HEK293 (cell line): Measurements from ENCODE around the gene ITGA5.

Source experiments
- CTCF ChIA-PET: fragments of 350-600 bp; formaldehyde crosslinking; extraction: SDS; loops from one replicate; lab custom pipeline; 2021; ENCODE audit warnings: antibody characterized with exemption; lab: Yijun Ruan, JAX
- POLR2A ChIA-PET: fragments of 300-600 bp; formaldehyde crosslinking; extraction: SDS; loops from one replicate; lab custom pipeline; 2020; ENCODE audit warnings: antibody characterized with exemption, inconsistent platforms; lab: Yijun Ruan, JAX
- H3K27ac ChIP-seq: fragments of 200-500 bp; sonication (Bioruptor generic); 2 replicates; pipeline ENCODE4 v1.5.1; 2014; ENCODE audit warnings: low read depth, low read length, control low read depth, inconsistent platforms; ENCODE audit errors: extremely low read depth
- H3K36me3 ChIP-seq, 2 experiments: fragments of 200-500 bp in 1 of 2; sonication (Bioruptor generic) in 1 of 2; 1 replicate in 1 of 2; 2 replicates in 1 of 2; pipeline ENCODE4 v1.5.1; 2014 to 2017; ENCODE audit warnings: inconsistent platforms in 2 of 2, low read length in 2 of 2; ENCODE audit not compliant: control insufficient read depth in 2 of 2, insufficient read depth in 1 of 2
- H3K4me1 ChIP-seq: fragments of 200-500 bp; sonication (Bioruptor generic); 2 replicates; pipeline ENCODE4 v1.5.1; 2014; ENCODE audit warnings: mild to moderate bottlenecking, low read length, inconsistent platforms; ENCODE audit not compliant: control insufficient read depth, insufficient read depth
- H3K4me3 ChIP-seq: 2 replicates; pipeline ENCODE4 v1.5.1; 2011; ENCODE audit warnings: low read depth, mild to moderate bottlenecking, control low read depth, low read length, moderate library complexity
- H3K9me3 ChIP-seq: fragments of 200-500 bp; sonication (Bioruptor generic); 2 replicates; pipeline ENCODE4 v1.5.1; 2014; ENCODE audit warnings: low read depth, low read length, inconsistent platforms; ENCODE audit not compliant: control insufficient read depth, insufficient read depth
- GLIS2 ChIP-seq: fragments of 450-650 bp; formaldehyde crosslinking; IDR thresholded peaks from 2 replicates; pipeline ENCODE4 v1.5.1; 2016; ENCODE audit warnings: missing biosample characterization, missing genetic modification characterization
- HOXC10 ChIP-seq: sonication (generic); formaldehyde crosslinking; IDR thresholded peaks from 2 replicates; pipeline ENCODE4 v1.8.1; 2023; ENCODE audit warnings: mild to moderate bottlenecking, missing genetic modification reagents
- IKZF3 ChIP-seq: fragments of 450-650 bp; IDR thresholded peaks from 2 replicates; pipeline ENCODE4 v1.5.0; 2018; ENCODE audit warnings: missing biosample characterization, mild to moderate bottlenecking, missing genetic modification characterization, moderate library complexity
- SALL2 ChIP-seq: fragments of 450-650 bp; formaldehyde crosslinking; IDR thresholded peaks from 2 replicates; pipeline ENCODE4 v1.5.0; 2017; ENCODE audit warnings: missing biosample characterization, mild to moderate bottlenecking, missing genetic modification characterization, borderline replicate concordance
- SCRT1 ChIP-seq: fragments of 450-650 bp; formaldehyde crosslinking; IDR thresholded peaks from 2 replicates; pipeline ENCODE4 v1.5.1; 2016; ENCODE audit warnings: missing biosample characterization, missing genetic modification characterization, borderline replicate concordance
- SP7 ChIP-seq: fragments of 450-650 bp; formaldehyde crosslinking; IDR thresholded peaks from 2 replicates; pipeline ENCODE4 v1.5.1; 2016; ENCODE audit warnings: missing biosample characterization, missing genetic modification characterization
- ZBTB17 ChIP-seq: fragments of 450-650 bp; formaldehyde crosslinking; IDR thresholded peaks from 2 replicates; pipeline ENCODE4 v1.5.1; 2016; ENCODE audit warnings: missing biosample characterization, missing genetic modification characterization
- ZBTB20 ChIP-seq: fragments of 450-650 bp; formaldehyde crosslinking; IDR thresholded peaks from 2 replicates; pipeline ENCODE4 v1.5.1; 2016; ENCODE audit warnings: missing biosample characterization, missing genetic modification characterization
- ZBTB21 ChIP-seq: fragments of 450-650 bp; formaldehyde crosslinking; IDR thresholded peaks from 2 replicates; pipeline ENCODE4 v1.5.1; 2017; ENCODE audit warnings: missing biosample characterization, missing genetic modification characterization
- ZBTB8A ChIP-seq: fragments of 450-650 bp; formaldehyde crosslinking; IDR thresholded peaks from 2 replicates; pipeline ENCODE4 v1.5.1; 2016; ENCODE audit warnings: missing biosample characterization, missing genetic modification characterization
- ZFHX2 ChIP-seq: fragments of 450-650 bp; formaldehyde crosslinking; conservative IDR thresholded peaks from 2 replicates; pipeline ENCODE4 v1.5.1; 2016; ENCODE audit warnings: missing biosample characterization, missing genetic modification characterization
- ZFP3 ChIP-seq: fragments of 450-650 bp; formaldehyde crosslinking; IDR thresholded peaks from 2 replicates; pipeline ENCODE4 v1.5.1; 2016; ENCODE audit warnings: low read depth, missing biosample characterization, missing genetic modification characterization
- ZIC2 ChIP-seq: fragments of 450-650 bp; formaldehyde crosslinking; IDR thresholded peaks from 2 replicates; pipeline ENCODE4 v1.5.1; 2016; ENCODE audit warnings: missing biosample characterization, missing genetic modification characterization
- ZNF138 ChIP-seq: fragments of 450-650 bp; formaldehyde crosslinking; IDR thresholded peaks from 2 replicates; pipeline ENCODE4 v1.5.1; 2016; ENCODE audit warnings: missing biosample characterization, missing genetic modification characterization, borderline replicate concordance
- ZNF140 ChIP-seq: fragments of 450-650 bp; formaldehyde crosslinking; IDR thresholded peaks from 2 replicates; pipeline ENCODE4 v1.5.1; 2016; ENCODE audit warnings: missing biosample characterization, missing genetic modification characterization
- ZNF292 ChIP-seq: fragments of 450-650 bp; formaldehyde crosslinking; IDR thresholded peaks from 2 replicates; pipeline ENCODE4 v1.5.1; 2016; ENCODE audit warnings: low read depth, missing biosample characterization, missing genetic modification characterization, borderline replicate concordance
- ZNF335 ChIP-seq: fragments of 450-650 bp; formaldehyde crosslinking; conservative IDR thresholded peaks from 2 replicates; pipeline ENCODE4 v1.5.1; 2016; ENCODE audit warnings: missing biosample characterization, missing genetic modification characterization
- ZNF341 ChIP-seq: fragments of 450-650 bp; formaldehyde crosslinking; IDR thresholded peaks from 2 replicates; pipeline ENCODE4; 2016; ENCODE audit warnings: low read depth, missing biosample characterization, missing genetic modification characterization
- ZNF366 ChIP-seq: fragments of 450-650 bp; formaldehyde crosslinking; conservative IDR thresholded peaks from 2 replicates; pipeline ENCODE4 v1.5.1; 2016; ENCODE audit warnings: missing biosample characterization, missing genetic modification characterization
- ZNF394 ChIP-seq: fragments of 450-650 bp; formaldehyde crosslinking; IDR thresholded peaks from 2 replicates; pipeline ENCODE4 v1.5.1; 2016; ENCODE audit warnings: missing biosample characterization, missing genetic modification characterization, mild to moderate bottlenecking, moderate library complexity, borderline replicate concordance
- ZNF416 ChIP-seq: fragments of 450-650 bp; formaldehyde crosslinking; IDR thresholded peaks from 2 replicates; pipeline ENCODE4 v1.5.1; 2016; ENCODE audit warnings: missing biosample characterization, missing genetic modification characterization
- ZNF501 ChIP-seq: fragments of 450-650 bp; formaldehyde crosslinking; IDR thresholded peaks from 2 replicates; pipeline ENCODE4 v1.5.1; 2016; ENCODE audit warnings: missing biosample characterization, missing genetic modification characterization
- ZNF560 ChIP-seq: fragments of 450-650 bp; formaldehyde crosslinking; IDR thresholded peaks from 2 replicates; pipeline ENCODE4 v1.5.1; 2017; ENCODE audit warnings: missing biosample characterization, missing genetic modification characterization, borderline replicate concordance
- ZNF621 ChIP-seq: fragments of 450-650 bp; formaldehyde crosslinking; IDR thresholded peaks from 2 replicates; pipeline ENCODE4 v1.5.1; 2017; ENCODE audit warnings: missing biosample characterization, missing genetic modification characterization
- ZNF623 ChIP-seq: fragments of 450-650 bp; formaldehyde crosslinking; IDR thresholded peaks from 2 replicates; pipeline ENCODE4 v1.5.1; 2016; ENCODE audit warnings: missing biosample characterization, missing genetic modification characterization
- ZNF624 ChIP-seq: fragments of 450-650 bp; formaldehyde crosslinking; IDR thresholded peaks from 2 replicates; pipeline ENCODE4 v1.5.1; 2017; ENCODE audit warnings: missing biosample characterization, missing genetic modification characterization
- ZNF629 ChIP-seq: fragments of 450-650 bp; formaldehyde crosslinking; IDR thresholded peaks from 2 replicates; pipeline ENCODE4 v1.5.1; 2017; ENCODE audit warnings: missing biosample characterization, missing genetic modification characterization
- ZNF707 ChIP-seq: fragments of 450-650 bp; formaldehyde crosslinking; IDR thresholded peaks from 2 replicates; pipeline ENCODE4 v1.5.1; 2016; ENCODE audit warnings: missing biosample characterization, missing genetic modification characterization
- ZNF792 ChIP-seq: fragments of 450-650 bp; formaldehyde crosslinking; IDR thresholded peaks from 2 replicates; pipeline ENCODE4 v1.5.1; 2016; ENCODE audit warnings: missing biosample characterization, missing genetic modification characterization
- ZSCAN23 ChIP-seq: fragments of 450-650 bp; formaldehyde crosslinking; IDR thresholded peaks from 2 replicates; pipeline ENCODE4 v1.5.1; 2016; ENCODE audit warnings: missing biosample characterization, missing genetic modification characterization
- TF ChIP-seq, protein P1 (sequence below): fragments of 450-650 bp; formaldehyde crosslinking; optimal IDR thresholded peaks from 2 replicates; pipeline ENCODE3; 2016; ENCODE audit warnings: missing biosample characterization, mild to moderate bottlenecking, missing genetic modification characterization
- TF ChIP-seq, protein P2 (sequence below): fragments of 450-650 bp; formaldehyde crosslinking; IDR thresholded peaks from 2 replicates; pipeline ENCODE4 v1.5.1; 2016; ENCODE audit warnings: missing biosample characterization, missing genetic modification characterization
- TF ChIP-seq, protein P3 (sequence below): fragments of 450-650 bp; formaldehyde crosslinking; IDR thresholded peaks from 2 replicates; pipeline ENCODE4 v1.5.1; 2016; ENCODE audit warnings: missing biosample characterization, missing genetic modification characterization
- TF ChIP-seq, protein P4 (sequence below): fragments of 450-650 bp; formaldehyde crosslinking; IDR thresholded peaks from 2 replicates; pipeline ENCODE4 v1.5.1; 2017; ENCODE audit warnings: missing biosample characterization, missing genetic modification characterization

Gene ITGA5

DNA sequence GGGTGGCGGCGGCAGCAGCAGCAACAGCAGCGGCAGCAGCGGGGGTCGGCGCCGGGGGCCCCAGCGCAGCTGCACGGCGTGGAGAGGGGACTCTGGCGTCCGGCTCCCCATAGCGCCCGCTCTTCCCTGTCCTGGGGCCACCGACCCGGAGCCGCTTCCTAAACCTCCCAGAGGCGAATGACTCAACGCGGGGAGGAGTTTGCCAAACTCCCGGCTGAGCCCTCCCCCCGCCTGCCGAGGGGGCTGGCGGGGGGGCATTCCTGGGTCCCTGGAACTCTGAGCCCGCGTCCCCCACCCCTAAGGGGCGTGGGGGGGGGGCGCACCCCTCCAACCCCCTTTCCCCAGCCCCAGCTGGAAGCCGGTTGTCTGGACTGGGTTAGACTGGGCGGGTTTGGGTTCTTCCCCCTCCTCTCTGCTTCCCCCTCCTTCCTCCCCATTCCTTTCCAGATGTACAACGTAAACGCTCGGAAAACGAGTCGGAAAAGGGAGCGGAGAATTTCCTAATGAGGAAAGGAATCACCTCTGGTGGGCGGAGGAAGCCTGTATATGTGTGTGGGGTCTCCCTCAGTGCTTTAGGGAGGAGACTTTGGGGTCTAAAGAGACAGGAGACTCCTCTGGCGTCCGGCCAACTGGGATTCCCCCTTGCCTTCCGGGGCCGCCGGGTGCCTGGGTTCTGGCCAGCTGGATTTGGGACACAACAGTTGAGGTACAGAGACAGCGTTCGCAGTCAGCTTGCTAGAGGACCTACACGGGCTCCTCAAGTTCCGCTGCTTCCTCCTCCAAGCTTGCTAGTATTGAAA, at the start of gene ITGA5:
TSS of gene ITGA5 (minus strand) at position 179 of the 800 bp plus-strand sequence. CDS start at position 111, 68 bp downstream.
- peak within 1 kb of the TSS; percentile 78; the same call in 1 of the 2 replicates for H3K27ac ChIP-seq
- H3K4me1 ChIP-seq, result peaks cover 11% of the 10 kb centered on the region
- H3K36me3 ChIP-seq, result no peaks in the 10 kb centered on the region
- H3K4me3 ChIP-seq, result peak within 1 kb of the TSS; percentile 74
- POLR2A ChIA-PET, result interaction anchor here (0.6 to 1.4 kb wide), 6 partner anchors 10 to 214 kb away, joined by 3 to 5 read pairs (median 4); no protein-coding TSS in a partner anchor
- CTCF ChIA-PET, result interaction anchor here (0.6 to 14.5 kb wide), 9 partner anchors 8 to 248 kb away, joined by 3 to 227 read pairs (median 4); no protein-coding TSS in a partner anchor
- no peaks in the 10 kb centered on the region for H3K9me3 ChIP-seq
- TF ChIP-seq ZBTB17 (tag by site-specific recombination) (no peak; the same call in 1 of the 2 replicates), ZNF707 (tag by site-specific recombination) (no peak), ZSCAN23 (tag by site-specific recombination) (no peak), ZNF366 (tag by site-specific recombination) (peak; percentile 77), ZBTB20 (tag by site-specific recombination) (peak; percentile 47), ZNF335 (tag by site-specific recombination) (peak; percentile 48; the same call in 1 of the 2 replicates), ZNF629 (tag by site-specific recombination) (peak; percentile 61), ZNF501 (tag by site-specific recombination) (no peak; the same call in 1 of the 2 replicates), ZNF416 (tag by site-specific recombination) (no peak), ZNF341 (tag by site-specific recombination) (peak; percentile 92), ZNF624 (tag by site-specific recombination) (no peak), SP7 (tag by site-specific recombination) (peak; percentile 34; the same call in 1 of the 2 replicates), SCRT1 (no peak), ZBTB8A (tag by site-specific recombination) (peak; percentile 19), ZIC2 (tag by site-specific recombination) (peak; percentile 95), ZBTB21 (tag by site-specific recombination) (no peak), ZNF394 (tag by site-specific recombination) (no peak), HOXC10 (no peak), ZFHX2 (tag by site-specific recombination) (peak; percentile 53), SALL2 (tag by site-specific recombination) (no peak), IKZF3 (tag by site-specific recombination) (peak; percentile 94), ZNF623 (tag by site-specific recombination) (peak; percentile 53; the same call in 1 of the 2 replicates), GLIS2 (tag by site-specific recombination) (peak; percentile 95), ZNF560 (no peak), ZNF138 (no peak), ZNF621 (tag by site-specific recombination) (no peak), ZNF292 (no peak), ZFP3 (no peak), ZNF792 (tag by site-specific recombination) (no peak), ZNF140 (tag by site-specific recombination) (no peak)
- TF ChIP-seq, protein P1, sequence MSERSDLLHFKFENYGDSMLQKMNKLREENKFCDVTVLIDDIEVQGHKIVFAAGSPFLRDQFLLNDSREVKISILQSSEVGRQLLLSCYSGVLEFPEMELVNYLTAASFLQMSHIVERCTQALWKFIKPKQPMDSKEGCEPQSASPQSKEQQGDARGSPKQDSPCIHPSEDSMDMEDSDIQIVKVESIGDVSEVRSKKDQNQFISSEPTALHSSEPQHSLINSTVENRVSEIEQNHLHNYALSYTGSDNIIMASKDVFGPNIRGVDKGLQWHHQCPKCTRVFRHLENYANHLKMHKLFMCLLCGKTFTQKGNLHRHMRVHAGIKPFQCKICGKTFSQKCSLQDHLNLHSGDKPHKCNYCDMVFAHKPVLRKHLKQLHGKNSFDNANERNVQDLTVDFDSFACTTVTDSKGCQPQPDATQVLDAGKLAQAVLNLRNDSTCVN, result peak; percentile 2
- TF ChIP-seq, protein P2, sequence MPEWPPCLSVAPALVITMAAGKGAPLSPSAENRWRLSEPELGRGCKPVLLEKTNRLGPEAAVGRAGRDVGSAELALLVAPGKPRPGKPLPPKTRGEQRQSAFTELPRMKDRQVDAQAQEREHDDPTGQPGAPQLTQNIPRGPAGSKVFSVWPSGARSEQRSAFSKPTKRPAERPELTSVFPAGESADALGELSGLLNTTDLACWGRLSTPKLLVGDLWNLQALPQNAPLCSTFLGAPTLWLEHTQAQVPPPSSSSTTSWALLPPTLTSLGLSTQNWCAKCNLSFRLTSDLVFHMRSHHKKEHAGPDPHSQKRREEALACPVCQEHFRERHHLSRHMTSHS (tag by site-specific recombination), result no peak
- TF ChIP-seq, protein P3, sequence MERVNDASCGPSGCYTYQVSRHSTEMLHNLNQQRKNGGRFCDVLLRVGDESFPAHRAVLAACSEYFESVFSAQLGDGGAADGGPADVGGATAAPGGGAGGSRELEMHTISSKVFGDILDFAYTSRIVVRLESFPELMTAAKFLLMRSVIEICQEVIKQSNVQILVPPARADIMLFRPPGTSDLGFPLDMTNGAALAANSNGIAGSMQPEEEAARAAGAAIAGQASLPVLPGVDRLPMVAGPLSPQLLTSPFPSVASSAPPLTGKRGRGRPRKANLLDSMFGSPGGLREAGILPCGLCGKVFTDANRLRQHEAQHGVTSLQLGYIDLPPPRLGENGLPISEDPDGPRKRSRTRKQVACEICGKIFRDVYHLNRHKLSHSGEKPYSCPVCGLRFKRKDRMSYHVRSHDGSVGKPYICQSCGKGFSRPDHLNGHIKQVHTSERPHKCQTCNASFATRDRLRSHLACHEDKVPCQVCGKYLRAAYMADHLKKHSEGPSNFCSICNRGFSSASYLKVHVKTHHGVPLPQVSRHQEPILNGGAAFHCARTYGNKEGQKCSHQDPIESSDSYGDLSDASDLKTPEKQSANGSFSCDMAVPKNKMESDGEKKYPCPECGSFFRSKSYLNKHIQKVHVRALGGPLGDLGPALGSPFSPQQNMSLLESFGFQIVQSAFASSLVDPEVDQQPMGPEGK (tag by site-specific recombination), result peak; percentile 94
- TF ChIP-seq, protein P4, sequence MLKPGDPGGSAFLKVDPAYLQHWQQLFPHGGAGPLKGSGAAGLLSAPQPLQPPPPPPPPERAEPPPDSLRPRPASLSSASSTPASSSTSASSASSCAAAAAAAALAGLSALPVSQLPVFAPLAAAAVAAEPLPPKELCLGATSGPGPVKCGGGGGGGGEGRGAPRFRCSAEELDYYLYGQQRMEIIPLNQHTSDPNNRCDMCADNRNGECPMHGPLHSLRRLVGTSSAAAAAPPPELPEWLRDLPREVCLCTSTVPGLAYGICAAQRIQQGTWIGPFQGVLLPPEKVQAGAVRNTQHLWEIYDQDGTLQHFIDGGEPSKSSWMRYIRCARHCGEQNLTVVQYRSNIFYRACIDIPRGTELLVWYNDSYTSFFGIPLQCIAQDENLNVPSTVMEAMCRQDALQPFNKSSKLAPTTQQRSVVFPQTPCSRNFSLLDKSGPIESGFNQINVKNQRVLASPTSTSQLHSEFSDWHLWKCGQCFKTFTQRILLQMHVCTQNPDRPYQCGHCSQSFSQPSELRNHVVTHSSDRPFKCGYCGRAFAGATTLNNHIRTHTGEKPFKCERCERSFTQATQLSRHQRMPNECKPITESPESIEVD (tag by site-specific recombination), result no peak
